Measurements from ENCODE around the gene RPLP2.

RPLP2 gene

DNA sequence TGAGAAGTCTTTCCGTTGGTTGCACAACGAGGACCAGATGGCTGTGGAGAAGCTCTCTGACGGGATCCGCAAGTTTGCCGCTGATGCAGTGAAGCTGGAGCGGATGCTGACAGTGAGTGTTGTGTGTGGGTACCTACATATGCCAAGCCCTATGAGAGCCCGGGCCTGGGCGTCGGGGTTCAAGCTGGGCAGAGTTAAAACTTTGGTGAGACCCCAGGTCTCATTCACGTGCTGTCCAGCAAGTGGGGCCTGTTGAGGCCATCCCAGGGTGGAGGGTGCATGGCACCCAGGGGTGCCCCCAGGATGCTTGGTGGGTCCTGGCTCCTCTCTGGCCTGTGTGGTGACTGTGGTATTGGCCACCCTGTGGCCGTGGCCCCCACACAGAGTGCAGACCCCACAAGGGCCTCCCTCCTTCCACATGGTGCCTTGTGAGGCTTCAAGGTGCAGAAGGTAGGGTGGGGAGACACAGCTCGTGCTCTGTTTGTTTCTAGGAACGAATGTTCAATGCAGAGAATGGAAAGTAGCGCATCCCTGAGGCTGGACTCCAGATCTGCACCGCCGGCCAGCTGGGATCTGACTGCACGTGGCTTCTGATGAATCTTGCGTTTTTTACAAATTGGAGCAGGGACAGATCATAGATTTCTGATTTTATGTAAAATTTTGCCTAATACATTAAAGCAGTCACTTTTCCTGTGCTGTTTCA is 45.3 kb upstream of the RPLP2 start:
- TF ChIP-seq, protein P1, sequence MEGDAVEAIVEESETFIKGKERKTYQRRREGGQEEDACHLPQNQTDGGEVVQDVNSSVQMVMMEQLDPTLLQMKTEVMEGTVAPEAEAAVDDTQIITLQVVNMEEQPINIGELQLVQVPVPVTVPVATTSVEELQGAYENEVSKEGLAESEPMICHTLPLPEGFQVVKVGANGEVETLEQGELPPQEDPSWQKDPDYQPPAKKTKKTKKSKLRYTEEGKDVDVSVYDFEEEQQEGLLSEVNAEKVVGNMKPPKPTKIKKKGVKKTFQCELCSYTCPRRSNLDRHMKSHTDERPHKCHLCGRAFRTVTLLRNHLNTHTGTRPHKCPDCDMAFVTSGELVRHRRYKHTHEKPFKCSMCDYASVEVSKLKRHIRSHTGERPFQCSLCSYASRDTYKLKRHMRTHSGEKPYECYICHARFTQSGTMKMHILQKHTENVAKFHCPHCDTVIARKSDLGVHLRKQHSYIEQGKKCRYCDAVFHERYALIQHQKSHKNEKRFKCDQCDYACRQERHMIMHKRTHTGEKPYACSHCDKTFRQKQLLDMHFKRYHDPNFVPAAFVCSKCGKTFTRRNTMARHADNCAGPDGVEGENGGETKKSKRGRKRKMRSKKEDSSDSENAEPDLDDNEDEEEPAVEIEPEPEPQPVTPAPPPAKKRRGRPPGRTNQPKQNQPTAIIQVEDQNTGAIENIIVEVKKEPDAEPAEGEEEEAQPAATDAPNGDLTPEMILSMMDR (IDR thresholded peaks at IDR 0.05; ENCODE audit: low read depth, low read length), result no peak
- no peak overlapping the region for H3K4me3 ChIP-seq (replicated peaks in 1 of 2; ENCODE audit: low read depth in 2 of 2, low read length in 2 of 2)
- DNase-seq (ENCODE audit: low read depth in 2 of 2), result no peak

DNA sequence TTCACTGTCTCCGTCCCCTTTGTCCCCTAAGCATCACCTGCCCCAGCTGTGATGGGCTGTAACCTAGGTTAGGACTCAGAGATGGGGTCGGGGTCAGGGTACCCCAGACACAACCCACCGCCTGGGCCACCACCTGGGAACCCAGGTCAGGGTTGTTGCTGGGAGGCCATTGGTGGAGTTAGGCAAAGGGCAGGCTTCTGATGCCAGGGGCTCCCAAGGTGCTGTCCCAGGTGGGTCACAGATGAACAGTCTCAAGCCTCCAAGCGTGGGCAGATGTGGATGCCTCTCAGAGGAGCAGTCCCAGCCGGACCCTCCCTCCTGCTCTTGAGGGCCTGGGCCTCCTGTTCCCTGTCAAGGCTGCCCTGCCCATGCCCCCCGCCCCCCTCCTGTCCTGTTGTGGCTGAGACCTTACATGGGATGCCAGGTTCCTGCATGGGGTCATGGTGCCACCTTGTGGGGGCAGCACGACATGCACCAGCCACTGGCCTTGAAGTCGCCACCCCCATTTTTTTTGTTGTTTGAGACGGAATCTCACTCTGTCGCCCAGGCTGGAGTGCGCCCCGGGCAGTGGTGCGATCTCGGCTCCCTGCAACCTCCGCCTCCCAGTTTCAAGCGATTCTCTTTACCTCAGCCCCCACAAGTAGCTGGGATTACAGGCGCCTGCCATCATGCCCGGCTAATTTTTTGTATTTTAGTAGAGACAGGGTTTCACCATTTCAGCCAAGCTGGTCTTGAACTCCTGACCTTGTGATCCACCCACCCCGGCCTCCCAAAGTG is 44.6 kb upstream of the RPLP2 start:
- no peak overlapping the region for H3K4me3 ChIP-seq (replicated peaks in 1 of 2; ENCODE audit: low read depth in 2 of 2, low read length in 2 of 2)
- DNase-seq (ENCODE audit: low read depth in 2 of 2), result peak; percentile 59
- TF ChIP-seq, protein P1 (IDR thresholded peaks at IDR 0.05; ENCODE audit: low read depth, low read length), result peak; percentile 62

DNA sequence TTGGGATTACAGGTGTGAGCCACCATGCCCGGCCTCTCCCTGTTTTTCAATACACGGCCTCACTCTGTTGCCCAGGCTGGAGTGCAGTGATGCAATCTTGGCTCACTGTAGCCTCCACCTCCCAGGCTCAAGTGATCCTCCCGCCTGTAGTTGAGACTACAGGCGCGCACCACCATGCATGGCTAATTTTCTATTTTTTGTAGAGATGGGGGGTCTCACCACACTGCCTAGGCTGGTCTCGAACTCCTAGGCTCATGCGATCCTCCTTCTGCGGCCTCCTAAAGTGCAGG is 44.0 kb upstream of the RPLP2 start:
- H3K4me3 ChIP-seq (replicated peaks in 1 of 2; ENCODE audit: low read depth in 2 of 2, low read length in 2 of 2), result no peak overlapping the region
- no peak for DNase-seq (ENCODE audit: low read depth in 2 of 2)
- TF ChIP-seq, protein P1 (IDR thresholded peaks at IDR 0.05; ENCODE audit: low read depth, low read length), result no peak

DNA sequence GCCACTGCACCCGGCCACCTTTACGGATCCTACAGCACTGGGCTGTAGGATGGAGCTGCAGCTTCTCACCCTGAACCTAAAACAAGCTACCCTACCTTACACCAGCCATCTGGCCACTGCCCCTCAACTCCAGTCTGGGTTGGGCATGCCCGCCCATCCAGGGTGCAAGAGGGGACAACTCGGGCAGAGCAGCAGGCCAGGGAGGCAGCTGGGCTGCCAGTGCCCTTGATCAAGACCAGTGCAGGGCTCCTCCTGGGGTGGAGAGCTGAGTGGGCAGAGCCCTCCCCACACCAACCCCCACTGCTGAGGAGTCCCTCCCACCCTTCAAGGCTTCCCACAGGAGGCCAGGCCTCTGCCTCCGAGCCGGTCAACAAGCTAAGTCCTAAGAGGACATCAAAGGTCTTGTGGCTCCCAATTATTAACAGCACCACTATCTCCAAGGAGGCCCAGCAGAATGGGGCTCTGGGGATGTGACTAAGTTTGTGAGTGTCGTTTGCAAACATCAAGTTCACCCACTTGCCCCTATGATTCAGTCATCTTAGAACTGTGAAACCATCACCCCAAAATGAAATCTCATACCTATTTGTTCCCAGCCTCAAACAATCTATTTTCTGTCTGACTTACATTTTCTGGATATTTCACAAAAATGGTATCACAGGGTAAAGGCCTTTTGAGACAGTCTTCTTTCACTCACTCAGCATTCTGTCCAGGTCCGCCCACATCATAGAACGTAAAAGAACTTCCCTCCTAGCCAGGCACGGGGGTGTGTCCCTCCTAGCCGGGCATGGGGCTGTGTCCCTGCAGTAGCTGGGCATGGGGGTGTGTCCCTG is 43.4 kb upstream of the RPLP2 start:
- H3K4me3 ChIP-seq (replicated peaks in 1 of 2; ENCODE audit: low read depth in 2 of 2, low read length in 2 of 2), result no peak overlapping the region
- TF ChIP-seq, protein P1 (IDR thresholded peaks at IDR 0.05; ENCODE audit: low read depth, low read length), result no peak
- DNase-seq (ENCODE audit: low read depth in 2 of 2), result no peak

DNA sequence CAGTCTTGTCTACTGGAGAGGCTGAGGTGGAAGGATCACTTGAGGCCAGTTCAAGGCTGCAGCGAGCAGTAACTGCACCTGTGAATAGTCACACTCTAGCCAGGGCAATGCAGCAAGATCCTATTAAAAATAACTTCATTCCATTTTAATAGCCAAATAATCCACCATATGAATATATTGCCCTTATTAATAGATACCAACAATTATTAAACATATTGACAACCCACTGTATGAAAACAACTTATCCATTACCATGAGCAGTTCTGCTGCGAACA is 42.9 kb upstream of the RPLP2 start:
- TF ChIP-seq, protein P1 (IDR thresholded peaks at IDR 0.05; ENCODE audit: low read depth, low read length), result no peak
- no peak for DNase-seq (ENCODE audit: low read depth in 2 of 2)
- no peak overlapping the region for H3K4me3 ChIP-seq (replicated peaks in 1 of 2; ENCODE audit: low read depth in 2 of 2, low read length in 2 of 2)

DNA sequence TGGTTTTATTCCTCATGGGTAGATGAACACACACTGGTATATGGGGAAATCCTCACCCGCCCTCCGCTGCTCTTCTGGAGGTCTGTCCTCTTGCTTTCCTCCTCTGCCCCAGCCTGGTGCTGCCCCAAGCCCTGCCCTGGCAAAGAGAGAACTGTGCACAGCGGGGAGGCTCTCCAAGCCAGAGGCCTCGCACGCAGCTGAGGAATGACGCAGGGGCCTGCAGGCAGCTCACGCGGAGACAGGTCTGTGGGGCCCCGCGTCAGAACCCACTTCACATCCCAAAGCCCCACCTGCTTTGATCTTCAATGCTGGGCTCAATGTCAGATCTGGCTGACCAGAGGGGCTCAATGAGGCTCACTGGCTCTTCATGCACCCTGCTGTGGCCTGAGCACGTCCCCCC is 42.5 kb upstream of the RPLP2 start:
- TF ChIP-seq, protein P1 (IDR thresholded peaks at IDR 0.05; ENCODE audit: low read depth, low read length), result no peak
- no peak overlapping the region for H3K4me3 ChIP-seq (replicated peaks in 1 of 2; ENCODE audit: low read depth in 2 of 2, low read length in 2 of 2)
- no peak for DNase-seq (ENCODE audit: low read depth in 2 of 2)

All from cardiac fibroblast (primary cell).